Hematopoietic multipotent progenitor cell treated with erythropoietin and hydrocortisone succinate and interleukin-3 and kit ligand, for 4 days (in vitro differentiated cells): ENCODE results near the gene KCNQ2.
"Not testable (repeated sequence)": the region's sequence is repeated elsewhere in the genome, so short reads cannot be mapped to it uniquely, and the experiment has no call there.

ENCODE experiments used
- DNase-seq: peaks from one replicate; pipeline ENCODE4 v3.0.0-alpha.2; 2015

The KCNQ2 gene

GRCh38 chr20:63380346-63380870, 92.0 kb downstream of the KCNQ2 start:
- no peak for DNase-seq

- DNase-seq, result not testable (repeated sequence)
Measured at GRCh38 chr20:63379872-63380271, 92.6 kb downstream of the KCNQ2 start.

GRCh38 chr20:63379296-63379695, 93.2 kb downstream of the KCNQ2 start:
- DNase-seq, result no peak

GRCh38 chr20:63378626-63379025, 93.8 kb downstream of the KCNQ2 start:
- DNase-seq, result peak; percentile 13

- DNase-seq, result no peak
Measured at GRCh38 chr20:63377951-63378381, 94.5 kb downstream of the KCNQ2 start.

- DNase-seq, result peak; percentile 10
Measured at GRCh38 chr20:63377256-63377941, 95.1 kb downstream of the KCNQ2 start.

- no peak for DNase-seq
Measured at GRCh38 chr20:63376283-63377250, 95.9 kb downstream of the KCNQ2 start.

- DNase-seq, result no peak
Measured at GRCh38 chr20:63375438-63375837, 97.0 kb downstream of the KCNQ2 start.

- DNase-seq, result no peak
Measured at GRCh38 chr20:63374504-63374903, 98.0 kb downstream of the KCNQ2 start.

GRCh38 chr20:63373996-63374395, 98.5 kb downstream of the KCNQ2 start:
- no peak for DNase-seq

- DNase-seq, result no peak
Measured at GRCh38 chr20:63372971-63373885, 99.2 kb downstream of the KCNQ2 start.

- no peak for DNase-seq
Measured at GRCh38 chr20:63371291-63371865, 101.1 kb downstream of the KCNQ2 start.

- no peak for DNase-seq
Measured at GRCh38 chr20:63370618-63371187, 101.8 kb downstream of the KCNQ2 start.

GRCh38 chr20:63369724-63370617, 102.5 kb downstream of the KCNQ2 start:
- no peak for DNase-seq

- DNase-seq, result no peak
Measured at GRCh38 chr20:63369024-63369530, 103.4 kb downstream of the KCNQ2 start.

- DNase-seq, result no peak
Measured at GRCh38 chr20:63368151-63368550, 104.3 kb downstream of the KCNQ2 start.

- no peak for DNase-seq
Measured at GRCh38 chr20:63367446-63368055, 104.9 kb downstream of the KCNQ2 start.

- no peak for DNase-seq
Measured at GRCh38 chr20:63366390-63367365, 105.8 kb downstream of the KCNQ2 start.
